Fibroblast of mammary gland (primary cell): ENCODE results near the gene EXOC6B.
"Not testable (repeated sequence)": the region's sequence is repeated elsewhere in the genome, so short reads cannot be mapped to it uniquely, and the experiment has no call there.

Experiments used
- DNase-seq: peaks from one replicate; pipeline ENCODE4 v3.0.0-alpha.2; 2010; ENCODE audit warnings: low read depth
- H3K4me3 ChIP-seq: 2 replicates; pipeline ENCODE4 v1.5.1; 2011; ENCODE audit warnings: low read depth, mild to moderate bottlenecking, low read length, moderate library complexity; ENCODE audit not compliant: control insufficient read depth
- CTCF ChIP-seq: conservative IDR thresholded peaks from 2 replicates; pipeline ENCODE4 v1.5.1; 2011; ENCODE audit warnings: low read depth, low read length, inconsistent platforms; ENCODE audit not compliant: control insufficient read depth, insufficient read depth

The EXOC6B gene

GRCh38 chr2:72497763-72498162 is 328.1 kb downstream of the EXOC6B start:
- DNase-seq: peak; percentile 28
- no peak overlapping the region for H3K4me3 ChIP-seq
- no peak for TF ChIP-seq CTCF

GRCh38 chr2:72496479-72496878 is 329.4 kb downstream of the EXOC6B start:
- H3K4me3 ChIP-seq: no peak overlapping the region
- no peak for DNase-seq
- no peak for TF ChIP-seq CTCF

GRCh38 chr2:72494392-72494791 is 331.4 kb downstream of the EXOC6B start:
- no peak for TF ChIP-seq CTCF
- no peak overlapping the region for H3K4me3 ChIP-seq
- no peak for DNase-seq

- not testable (repeated sequence) for H3K4me3 ChIP-seq, DNase-seq
Measured at GRCh38 chr2:72484622-72485021, 341.2 kb downstream of the EXOC6B start.

- no peak overlapping the region for H3K4me3 ChIP-seq
- no peak for TF ChIP-seq CTCF
- DNase-seq: no peak
Measured at GRCh38 chr2:72483346-72483745, 342.5 kb downstream of the EXOC6B start.

GRCh38 chr2:72475246-72475645 is 350.6 kb downstream of the EXOC6B start:
- no peak for DNase-seq
- H3K4me3 ChIP-seq: no peak overlapping the region
- no peak for TF ChIP-seq CTCF

- no peak for TF ChIP-seq CTCF
- H3K4me3 ChIP-seq: no peak overlapping the region
- DNase-seq: peak; percentile 36
Measured at GRCh38 chr2:72457801-72458516, 367.9 kb downstream of the EXOC6B start.
